GM12878 (cell line): ENCODE data around the gene CHST14.

Experiments used
- CTCF ChIP-seq, 3 experiments: IDR thresholded peaks in 2 of 3; conservative IDR thresholded peaks in 1 of 3; 2 replicates each; pipeline ENCODE4 v1.5.1; 2011; ENCODE audit warnings: low read depth in 3 of 3, low read length in 3 of 3, mild to moderate bottlenecking in 3 of 3, control low read depth in 2 of 3, moderate library complexity in 2 of 3, inconsistent platforms in 1 of 3, mixed read lengths in 1 of 3; ENCODE audit not compliant: control insufficient read depth in 2 of 3, insufficient read depth in 1 of 3; ENCODE audit errors: extremely low read depth in 1 of 3
- EP300 ChIP-seq, 2 experiments: fragments of 150-350 bp in 1 of 2; IDR thresholded peaks; 2 replicates each; pipeline ENCODE4 v1.6.1; 2011 to 2012; ENCODE audit warnings: low read depth in 2 of 2, low read length in 2 of 2, borderline replicate concordance in 1 of 2, improper control_type of control experiment in 1 of 2, inconsistent platforms in 1 of 2; ENCODE audit not compliant: control insufficient read depth in 1 of 2
- ESRRA ChIP-seq: IDR thresholded peaks from 2 replicates; pipeline ENCODE4 v1.6.1; 2012; ENCODE audit warnings: mild to moderate bottlenecking, low read length, improper control_type of control experiment
- EZH2 ChIP-seq: IDR thresholded peaks from 2 replicates; pipeline ENCODE4 v1.6.1; 2012; ENCODE audit warnings: low read depth, mild to moderate bottlenecking, control low read depth, inconsistent platforms, low read length, borderline replicate concordance; ENCODE audit not compliant: control insufficient read depth
- MEF2B ChIP-seq: fragments of 450-650 bp; IDR thresholded peaks from 2 replicates; pipeline ENCODE4 v1.6.1; 2018; ENCODE audit warnings: mild to moderate bottlenecking, moderate library complexity; ENCODE audit not compliant: partially characterized antibody, poor library complexity, severe bottlenecking
- TAF1 ChIP-seq: IDR thresholded peaks from 2 replicates; pipeline ENCODE4 v1.6.1; 2011; ENCODE audit warnings: mild to moderate bottlenecking, low read depth, low read length, borderline replicate concordance

GRCh38 chr15:40472171-40472727, 1.5 kb downstream of the CHST14 start:
- no peak for TF ChIP-seq TAF1
- no peak for TF ChIP-seq CTCF (IDR thresholded peaks at IDR 0.05 in 2 of 3, conservative IDR thresholded peaks at IDR 0.05 in 1 of 3; ENCODE audit: control insufficient read depth in 2 of 3, extremely low read depth in 1 of 3, insufficient read depth in 1 of 3, low read depth in 3 of 3, low read length in 3 of 3)
- no peak for TF ChIP-seq EZH2
- TF ChIP-seq ESRRA, result no peak
- no peak for TF ChIP-seq EP300 (IDR thresholded peaks at IDR 0.05; ENCODE audit: borderline replicate concordance in 1 of 2, control insufficient read depth in 1 of 2, low read depth in 2 of 2, low read length in 2 of 2)
- no peak for TF ChIP-seq MEF2B
